KOPT-K1 (cell line): ENCODE results near the gene ZNF200.
"Not testable (repeated sequence)": the region's sequence is repeated elsewhere in the genome, so short reads cannot be mapped to it uniquely, and the experiment has no call there.

ENCODE experiments used
- H3K27ac ChIP-seq: fragments of 200-600 bp; sonication (generic); 2 replicates; pipeline ENCODE4 v1.5.1; 2016; ENCODE audit warnings: antibody characterized with exemption, mild to moderate bottlenecking, low read depth, low read length; ENCODE audit not compliant: poor library complexity, severe bottlenecking
- H3K36me3 ChIP-seq: fragments of 200-600 bp; sonication (generic); 2 replicates; pipeline ENCODE4 v1.5.1; 2017; ENCODE audit warnings: antibody characterized with exemption, mild to moderate bottlenecking, low read length, moderate library complexity; ENCODE audit not compliant: insufficient read depth
- H3K9me3 ChIP-seq: fragments of 200-600 bp; sonication (generic); 2 replicates; pipeline ENCODE4 v1.5.1; 2017; ENCODE audit warnings: antibody characterized with exemption, low read length, mild to moderate bottlenecking; ENCODE audit not compliant: insufficient read depth, poor library complexity, severe bottlenecking

ZNF200 gene

DNA sequence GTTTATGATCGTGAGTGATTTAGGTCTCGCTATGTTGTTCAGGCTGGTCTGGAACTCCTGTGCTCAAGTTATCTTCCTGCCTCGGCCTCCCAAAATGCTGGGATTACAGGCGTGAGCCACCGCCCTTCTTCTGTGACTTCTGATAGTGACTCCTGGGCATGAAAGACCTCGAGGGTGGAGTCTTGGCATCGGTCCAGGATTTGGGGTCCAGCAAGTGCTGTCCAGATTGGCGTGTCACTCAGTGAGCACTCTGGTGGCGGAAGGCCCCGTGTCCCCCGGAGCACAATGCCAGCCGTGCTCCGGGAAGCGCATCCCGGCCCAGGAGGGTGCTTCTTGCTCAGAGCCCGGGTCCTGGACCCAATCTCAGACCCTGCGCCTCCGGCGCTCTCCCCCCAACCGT lies 40.2 kb downstream of the ZNF200 start:
- Histone ChIP-seq H3K9me3 (peaks cover 33% of the 10 kb centered on the region), H3K36me3 (no peaks in the 10 kb centered on the region), H3K27ac (no peak overlapping the region)

DNA sequence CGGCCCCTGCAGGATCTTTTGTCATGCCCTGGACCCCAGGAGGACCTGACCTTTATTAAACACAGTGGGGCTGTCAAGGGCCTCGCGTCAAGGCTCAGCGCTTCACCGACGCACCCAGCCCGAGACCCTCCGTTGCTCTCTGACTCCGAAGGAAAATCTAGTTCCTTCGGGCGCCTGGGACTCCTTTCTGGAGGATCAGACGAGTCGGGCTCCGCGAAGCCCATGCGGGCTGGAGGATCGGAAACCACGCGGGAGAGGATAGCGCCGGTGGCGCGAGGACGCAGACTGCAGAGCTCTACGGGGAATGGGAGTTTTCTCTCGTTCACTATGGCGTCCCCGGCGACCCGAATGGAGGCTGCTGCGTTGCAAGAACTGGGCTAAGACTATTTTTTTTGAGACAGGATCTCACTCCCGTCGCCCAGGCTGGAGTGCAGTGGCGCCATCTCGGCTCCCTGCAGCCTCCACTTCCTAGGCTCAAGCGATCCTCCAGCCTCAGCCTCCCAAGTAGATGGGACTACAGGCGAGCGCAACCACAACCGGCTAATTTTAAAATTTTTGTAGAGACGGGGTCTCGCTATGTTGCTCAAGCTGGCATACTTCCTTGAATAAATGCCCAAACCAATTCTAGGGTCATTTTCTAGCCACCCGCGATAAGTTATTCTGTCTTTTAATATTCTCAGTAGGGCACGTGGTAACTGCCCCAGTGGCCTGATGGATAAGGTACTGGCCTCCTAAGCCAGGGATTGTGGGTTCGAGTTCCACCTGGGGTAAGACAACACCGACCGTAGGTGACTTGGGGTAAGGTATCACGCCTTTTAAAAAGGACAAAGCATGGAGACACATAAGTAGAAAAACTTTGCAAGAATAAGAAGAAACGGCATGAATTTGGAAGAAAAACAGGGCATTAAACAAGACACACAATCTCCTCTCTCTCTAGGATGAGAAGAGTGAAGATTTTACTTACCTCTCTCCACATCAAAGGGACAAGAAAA lies 41.4 kb downstream of the ZNF200 start:
- no peaks in the 10 kb centered on the region for H3K36me3 ChIP-seq

GRCh38 chr16:3192476-3193019 lies 42.4 kb downstream of the ZNF200 start:
- Histone ChIP-seq H3K36me3 (no peaks in the 10 kb centered on the region), H3K9me3 (peaks cover 56% of the 10 kb centered on the region), H3K27ac (no peak overlapping the region)

More for the DNA sequence above, 41.4 kb downstream of the ZNF200 start:
- peaks cover 46% of the 10 kb centered on the region for H3K9me3 ChIP-seq
- no peak overlapping the region for H3K27ac ChIP-seq

DNA sequence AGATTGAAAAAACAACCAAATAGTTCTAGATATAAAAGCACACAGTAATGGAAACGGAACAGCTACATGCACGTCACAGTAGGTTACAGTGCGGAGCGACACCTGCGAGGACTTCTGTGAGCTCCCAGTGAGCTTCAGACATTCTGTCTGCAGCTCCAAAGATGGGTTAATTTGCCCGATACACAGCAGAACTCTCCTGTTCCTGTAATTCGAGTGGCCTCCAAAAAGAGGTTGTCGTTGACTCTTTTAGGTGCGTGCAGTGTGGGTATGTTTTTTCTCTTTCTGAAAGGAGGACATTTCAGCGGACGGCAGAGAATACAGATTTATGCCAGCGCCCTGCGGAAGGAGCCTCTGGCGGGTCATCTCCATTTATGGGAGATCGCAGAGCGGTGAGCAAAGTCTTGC lies 44.0 kb downstream of the ZNF200 start:
- no peaks in the 10 kb centered on the region for H3K36me3 ChIP-seq
- peaks cover 63% of the 10 kb centered on the region for H3K9me3 ChIP-seq
- H3K27ac ChIP-seq = no peak overlapping the region

DNA sequence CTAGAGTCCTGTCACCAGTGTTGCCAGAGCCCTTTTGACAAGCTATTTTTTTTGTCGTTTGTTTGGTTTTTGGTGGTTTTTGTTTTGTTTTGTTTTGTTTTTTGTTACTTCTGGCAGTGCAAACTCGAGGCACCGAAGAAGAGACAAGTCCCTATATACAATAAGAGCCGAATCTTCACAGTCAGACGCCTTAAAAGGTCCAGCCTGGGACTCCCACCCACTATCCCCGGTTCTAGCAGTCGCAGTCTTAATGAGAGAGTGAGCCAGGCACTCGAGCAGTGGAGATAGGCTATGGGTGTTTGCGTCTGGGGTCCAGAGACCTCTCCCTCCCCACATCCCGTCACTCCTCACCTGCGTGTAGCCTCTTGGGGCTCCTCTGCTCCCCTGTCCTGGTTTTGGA lies 45.1 kb downstream of the ZNF200 start:
- Histone ChIP-seq H3K9me3 (peaks cover 63% of the 10 kb centered on the region), H3K36me3 (no peaks in the 10 kb centered on the region), H3K27ac (no peak overlapping the region)

GRCh38 chr16:3188925-3189825 lies 45.8 kb downstream of the ZNF200 start:
- Histone ChIP-seq H3K36me3 (no peaks in the 10 kb centered on the region), H3K9me3 (peaks cover 69% of the 10 kb centered on the region), H3K27ac (no peak overlapping the region)

DNA sequence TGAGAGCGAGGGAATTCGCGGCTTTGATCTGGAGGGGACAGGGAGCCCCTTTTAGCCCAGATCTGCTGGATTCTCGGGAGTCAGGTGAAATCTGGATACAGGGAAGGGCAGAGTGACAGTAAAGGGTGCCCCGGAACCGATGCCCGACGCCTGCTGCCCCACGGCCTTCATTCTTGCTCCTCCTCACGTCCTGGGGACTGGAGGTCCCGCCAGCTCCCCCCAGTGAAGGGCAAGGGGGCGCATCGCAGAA lies 46.4 kb downstream of the ZNF200 start:
- no peaks in the 10 kb centered on the region for H3K36me3 ChIP-seq
- no peak overlapping the region for H3K27ac ChIP-seq
- H3K9me3 ChIP-seq = peaks cover 75% of the 10 kb centered on the region

DNA sequence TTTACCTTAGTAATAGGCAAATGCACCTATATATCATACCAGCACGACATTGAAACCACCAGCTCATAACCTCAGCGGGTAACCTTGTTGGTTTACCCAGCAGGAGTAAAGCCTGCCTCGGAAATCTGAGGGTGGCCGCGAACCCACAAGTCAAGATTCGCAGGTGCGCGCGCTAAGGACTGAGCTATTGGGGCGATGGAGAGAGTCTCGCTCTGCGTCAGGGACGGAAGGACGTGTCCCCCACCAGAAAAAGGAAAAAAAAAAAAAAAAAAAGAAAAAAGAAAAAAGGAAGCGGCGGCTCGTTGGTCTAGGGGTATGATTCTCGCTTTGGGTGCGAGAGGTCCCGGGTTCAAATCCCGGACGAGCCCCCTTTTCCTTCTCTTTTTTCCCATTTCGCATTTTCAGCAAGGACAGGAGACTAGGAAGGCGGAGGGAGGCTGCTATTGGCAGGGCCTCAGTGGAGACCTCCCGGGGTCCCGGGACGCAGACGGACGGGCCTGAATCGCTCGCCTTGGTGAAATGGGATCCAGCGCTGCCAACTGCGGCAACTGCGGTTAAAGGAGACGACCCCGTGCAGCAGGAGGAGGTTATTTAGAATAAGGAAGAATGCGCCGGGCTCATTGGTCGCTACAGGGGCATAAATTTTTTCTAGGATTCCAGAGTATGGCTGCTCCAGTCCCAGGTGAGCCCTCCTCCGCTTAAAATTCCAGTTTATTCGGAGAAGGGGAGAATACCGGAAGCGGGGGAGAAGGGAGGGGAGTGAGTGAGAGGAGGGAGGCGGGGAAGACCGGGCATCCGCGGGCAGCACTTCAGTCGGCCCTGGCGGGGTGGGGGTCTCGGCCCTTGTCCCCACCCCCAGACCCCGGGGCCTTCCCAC lies 46.9 kb downstream of the ZNF200 start, which contains the start of gene OR1F1:
OR1F1 (plus strand) TSS at position 407 of the 877 bp plus-strand sequence.
- H3K9me3 ChIP-seq = peaks cover 77% of the 10 kb centered on the region
- H3K36me3 ChIP-seq = no peaks in the 10 kb centered on the region
- H3K27ac ChIP-seq = no peak within 1 kb of the TSS

DNA sequence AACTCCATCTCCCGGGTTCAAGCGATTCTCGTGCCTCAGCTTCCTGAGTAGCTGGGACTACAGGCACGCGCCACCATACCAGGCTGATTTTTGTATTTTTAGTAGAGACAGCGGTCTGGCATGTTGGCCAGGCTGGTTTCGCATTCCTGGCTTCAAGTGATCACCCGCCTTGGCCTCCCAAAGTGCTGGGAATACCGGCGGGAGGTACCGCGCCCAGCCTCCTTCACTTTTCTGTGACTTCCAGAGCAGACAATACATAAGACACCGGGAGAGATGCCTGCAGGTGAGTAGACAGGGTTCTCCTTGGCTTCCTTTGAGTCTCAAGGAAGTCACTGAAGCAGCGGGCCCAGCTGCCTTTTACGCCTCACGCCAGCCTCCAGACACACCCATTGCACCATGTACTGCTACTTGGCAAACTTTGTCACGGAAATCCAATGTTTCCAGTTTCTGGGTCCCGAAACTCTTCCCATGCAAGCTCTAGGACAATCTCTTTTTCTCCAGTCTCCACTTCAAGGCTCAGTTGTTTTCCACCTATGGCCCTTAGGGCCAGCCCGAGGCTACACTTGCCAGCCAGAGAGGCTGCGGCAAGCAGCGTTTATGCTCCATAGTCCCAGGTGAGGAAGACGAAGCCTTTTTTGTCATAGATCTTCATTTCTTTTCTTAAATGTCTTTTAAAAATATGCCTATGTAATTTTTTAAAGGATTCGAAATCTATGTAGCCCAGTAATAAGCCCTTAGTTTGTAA lies 47.8 kb downstream of the ZNF200 start:
- peaks cover 76% of the 10 kb centered on the region for H3K9me3 ChIP-seq
- no peak overlapping the region for H3K27ac ChIP-seq
- H3K36me3 ChIP-seq = no peaks in the 10 kb centered on the region

DNA sequence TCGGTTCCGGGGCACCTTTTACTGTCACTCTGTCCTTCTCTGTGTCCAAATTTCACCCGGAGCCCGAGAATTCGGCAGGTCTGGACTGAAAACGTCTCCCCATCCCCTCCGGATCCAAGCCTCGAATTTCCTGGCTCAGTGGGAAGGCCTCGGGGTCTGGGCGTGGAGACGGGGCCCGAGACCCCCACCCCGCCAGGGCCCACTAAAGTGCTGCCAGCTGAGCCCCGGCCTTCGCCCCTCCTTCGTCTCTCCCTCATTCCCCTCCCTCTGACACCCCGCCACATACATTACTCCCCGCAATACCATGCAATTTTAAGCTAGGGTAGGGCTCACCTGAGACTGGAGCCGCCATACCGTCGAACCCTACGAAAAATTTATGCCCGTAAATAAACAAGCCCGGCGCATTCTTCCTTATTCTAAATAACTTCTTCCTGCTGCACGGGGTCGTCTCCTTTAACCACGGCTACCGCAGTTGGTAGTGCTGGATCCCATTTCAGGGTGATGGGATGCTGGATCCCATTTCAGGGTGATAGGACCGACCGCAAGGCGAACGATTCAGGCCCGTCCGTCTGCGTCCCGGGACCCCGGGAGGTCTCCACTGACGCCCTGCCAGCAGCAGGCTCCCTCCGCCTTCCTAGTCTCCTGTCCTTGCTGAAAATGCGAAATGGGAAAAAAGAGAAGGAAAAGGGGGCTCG lies 51.4 kb downstream of the ZNF200 start:
- no peaks in the 10 kb centered on the region for H3K36me3 ChIP-seq
- H3K27ac ChIP-seq = no peak overlapping the region
- peaks cover 42% of the 10 kb centered on the region for H3K9me3 ChIP-seq

DNA sequence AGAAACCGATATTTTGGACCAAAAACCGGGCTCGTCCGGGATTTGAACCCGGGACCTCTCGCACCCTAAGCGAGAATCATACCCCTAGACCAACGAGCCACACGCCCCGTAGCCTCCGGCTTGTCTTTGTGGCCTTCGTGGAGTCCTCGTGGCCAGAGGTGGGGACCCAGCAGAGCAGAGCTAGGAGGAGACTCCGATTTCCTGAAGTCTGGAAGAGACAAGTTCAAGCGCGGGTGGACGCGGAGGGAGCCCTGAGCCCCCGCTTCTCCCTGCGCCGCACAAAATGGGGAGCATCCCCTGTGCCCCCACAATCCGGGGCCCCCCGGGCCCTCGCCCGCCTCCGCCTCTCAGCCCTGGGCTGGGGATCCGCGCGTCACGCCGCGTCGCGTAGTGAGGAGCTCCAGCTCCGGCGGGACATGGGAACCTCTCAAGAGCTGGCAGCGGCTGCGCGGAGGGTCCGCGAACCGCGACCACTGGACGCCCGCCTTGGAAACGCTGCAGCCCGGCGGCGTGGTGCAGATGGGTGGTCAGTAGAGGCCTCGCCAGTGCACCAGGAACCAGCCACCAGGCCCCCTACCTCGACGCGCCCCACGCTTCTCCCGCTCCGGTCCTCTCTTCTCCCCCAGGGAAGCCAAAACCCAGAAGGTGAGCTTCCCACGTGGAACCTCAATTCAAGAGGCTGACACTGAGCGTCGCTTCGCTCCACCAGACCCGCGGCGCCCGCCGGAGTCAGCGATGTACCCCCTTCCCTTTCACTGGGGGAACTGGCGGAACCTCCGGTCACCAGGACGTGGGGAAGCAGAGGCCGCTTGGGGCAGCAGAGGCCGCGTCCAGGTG lies 52.1 kb downstream of the ZNF200 start:
- Histone ChIP-seq H3K36me3 (no peaks in the 10 kb centered on the region), H3K9me3 (peaks cover 34% of the 10 kb centered on the region), H3K27ac (no peak overlapping the region)

DNA sequence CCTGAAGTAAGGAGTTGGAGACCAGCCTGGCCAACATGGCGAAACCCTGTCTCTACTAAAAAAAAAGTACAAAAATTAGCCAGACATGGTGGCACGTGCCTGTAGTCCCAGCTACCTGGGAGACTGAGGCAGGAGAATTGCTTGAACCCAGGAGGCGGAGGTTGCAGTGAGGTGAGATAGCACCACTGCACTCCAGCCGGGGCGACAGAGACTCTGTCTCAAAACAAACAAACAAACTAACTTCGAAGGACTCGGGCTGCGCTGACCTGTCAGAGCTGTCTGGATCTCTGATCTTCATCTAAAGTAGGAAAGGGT lies 52.7 kb downstream of the ZNF200 start:
- H3K27ac ChIP-seq, H3K36me3 ChIP-seq: not testable (repeated sequence)
- peaks cover 28% of the 10 kb centered on the region for H3K9me3 ChIP-seq

DNA sequence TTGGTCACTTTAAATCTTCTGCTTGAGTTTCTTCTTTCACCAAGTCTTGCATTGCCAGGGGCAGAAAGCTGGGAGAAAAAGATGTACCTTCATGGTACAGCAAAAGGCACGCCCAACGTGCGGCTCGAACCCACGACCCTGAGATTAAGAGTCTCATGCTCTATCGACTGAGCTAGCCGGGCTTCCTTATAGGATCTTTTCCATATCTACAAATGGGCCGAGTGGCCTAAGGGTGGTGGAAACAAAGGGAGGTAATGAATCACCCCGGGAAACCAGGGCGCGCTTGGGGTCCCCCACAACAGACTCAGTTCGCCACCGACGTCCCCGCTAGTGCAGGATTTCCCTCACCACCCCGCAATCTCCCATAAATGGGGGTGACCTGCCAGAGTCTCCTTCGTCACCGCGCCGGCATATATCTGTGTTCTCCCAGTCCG lies 54.5 kb downstream of the ZNF200 start:
- no peaks in the 10 kb centered on the region for H3K36me3 ChIP-seq
- no peak overlapping the region for H3K27ac ChIP-seq
- H3K9me3 ChIP-seq = peaks cover 24% of the 10 kb centered on the region
